ENCODE measurements around the gene IKZF2. TPM values are rescaled to one million over a fixed set of nuclear protein-coding genes. Genes with fewer than 3 reads are reported as not detected.

Gene IKZF2
- total and polyA plus RNA-seq, 9 of the 15 experiments (the other 6 are each of a cell fraction or from before 2014, with no cell fraction given), result 0.04 to 0.54 (median 0.22) TPM

GRCh38 chr2:212949786-212950185 is 201.6 kb downstream of the IKZF2 start:
- H3K9ac ChIP-seq (ENCODE audit: insufficient read depth in 1 of 2, low read depth in 2 of 2, low read length in 2 of 2), result no peak overlapping the region
- H3K9me3 ChIP-seq (replicated peaks; ENCODE audit: control insufficient read depth, insufficient read depth, low read depth, low read length), result no peaks in the 10 kb centered on the region
- no peaks in the 10 kb centered on the region for H4K20me1 ChIP-seq (replicated peaks; ENCODE audit: control insufficient read depth, insufficient read depth, low read length)
- no peak overlapping the region for H3K4me2 ChIP-seq (ENCODE audit: insufficient read depth, low read length)
- H2AFZ ChIP-seq (ENCODE audit: low read depth, low read length), result no peak overlapping the region
- no peaks in the 10 kb centered on the region for H3K9me1 ChIP-seq (ENCODE audit: control insufficient read depth, insufficient read depth, low read length)
- ATAC-seq (no peak), FAIRE-seq (no peak), DNase-seq (ENCODE audit: extremely low read depth in 1 of 4, low spot score in 3 of 4) (no peak)
- H3K27ac ChIP-seq (ENCODE audit: extremely low read depth, low read depth, low read length), result no peak overlapping the region
- intact Hi-C loops (cut with micrococcal nuclease), result no loop called here
- H3K4me1 ChIP-seq (replicated peaks in 1 of 2; ENCODE audit: control insufficient read depth in 2 of 2, insufficient read depth in 2 of 2, low read length in 2 of 2), result no peaks in the 10 kb centered on the region
- WGBS (ENCODE audit: insufficient coverage, low coverage, missing lambda C conversion rate), result 0% methylated on average over 1 of the region's 1 CpG
- no peak for TF ChIP-seq ZNF695 (CRISPR knock-in tag; IDR thresholded peaks at IDR 0.05)
- no peak for TF ChIP-seq HDGF (IDR thresholded peaks at IDR 0.05)
- no peak for TF ChIP-seq CHCHD3 (CRISPR knock-in tag; IDR thresholded peaks at IDR 0.05)
- no peak for TF ChIP-seq STAT5B (CRISPR knock-in tag; IDR thresholded peaks at IDR 0.05)
- TF ChIP-seq CBX5 (IDR thresholded peaks at IDR 0.05; ENCODE audit: borderline replicate concordance, low read depth), result no peak
- no peak for TF ChIP-seq CGGBP1 (CRISPR knock-in tag; IDR thresholded peaks at IDR 0.05)
- H3K79me2 ChIP-seq (ENCODE audit: control insufficient read depth, insufficient read depth, low read length), result no peaks in the 10 kb centered on the region
- BruUV-seq (replicated peaks), result no TSS peak
- no peaks in the 10 kb centered on the region for H3K27me3 ChIP-seq (ENCODE audit: control insufficient read depth in 2 of 2, insufficient read depth in 2 of 2, low read length in 2 of 2)
- no peaks in the 10 kb centered on the region for H3K36me3 ChIP-seq (ENCODE audit: control insufficient read depth, insufficient read depth, low read length)
- in situ Hi-C loops (cut with MboI), result no loop called here
- ChIA-PET POLR2A (no interaction called here), CTCF (ENCODE audit: low intra/inter-chr PET ratio) (no interaction called here)
- H3K4me3 ChIP-seq, result no peak overlapping the region

Other genes starting within 250 kb of the IKZF2 start
- 2.9 and 4.0 TPM in 2 replicates for gene SPAG16, start 132.9 kb upstream of the IKZF2 start, total RNA-seq (2014; rRNA removed)
- gene SPAG16, start 132.9 kb upstream of the IKZF2 start, total RNA-seq (2014; rRNA removed; fragmentation: Illumina TruSeq; extraction: Trizol), result 4.3 and 4.4 TPM in 2 replicates
- 3.5 and 4.0 TPM in 2 replicates for gene SPAG16, start 132.9 kb upstream of the IKZF2 start, total RNA-seq (2015; rRNA removed; fragmentation: Illumina TruSeq; extraction: Trizol)
- 2.4 and 2.6 TPM in 2 replicates for gene SPAG16, start 132.9 kb upstream of the IKZF2 start, total RNA-seq (2021)
- gene SPAG16, start 132.9 kb upstream of the IKZF2 start, polyA plus RNA-seq (2011; rRNA removed), result 0.15 and 0.98 TPM in 2 replicates
- gene SPAG16, start 132.9 kb upstream of the IKZF2 start, polyA plus RNA-seq (2014; fragmentation: Illumina TruSeq; extraction: Trizol), result 3.6 and 4.4 TPM in 2 replicates
- 1 to 10 TPM; 1.9 to 2.1 TPM for gene SPAG16, start 132.9 kb upstream of the IKZF2 start, polyA plus RNA-seq (2014; fragmentation: Nextera tagmentation; extraction: Ambion mirVana)
- gene SPAG16, start 132.9 kb upstream of the IKZF2 start, polyA plus RNA-seq (2014; rRNA removed), result 5.0 and 5.9 TPM in 2 replicates